Hair follicle dermal papilla cell (primary cell): ENCODE data around the gene ERVH48-1. TPM values are rescaled to one million over a fixed set of nuclear protein-coding genes. Genes with fewer than 3 reads are reported as not detected.

ENCODE experiments used
- small RNA-seq: library from RNA; depleted of rRNA; stranded (forward); fragments of <200 nt; gene quantifications from one replicate; pipeline ENCODE3, GENCODE V24; 2012
- total RNA-seq: library from RNA; depleted of rRNA; stranded (reverse); fragments of >200 nt; gene quantifications from 2 replicates; pipeline ENCODE4 v1.2.3, GENCODE V29; 2012

The ERVH48-1 gene
- total RNA-seq = not detected in 2 replicates

DNA sequence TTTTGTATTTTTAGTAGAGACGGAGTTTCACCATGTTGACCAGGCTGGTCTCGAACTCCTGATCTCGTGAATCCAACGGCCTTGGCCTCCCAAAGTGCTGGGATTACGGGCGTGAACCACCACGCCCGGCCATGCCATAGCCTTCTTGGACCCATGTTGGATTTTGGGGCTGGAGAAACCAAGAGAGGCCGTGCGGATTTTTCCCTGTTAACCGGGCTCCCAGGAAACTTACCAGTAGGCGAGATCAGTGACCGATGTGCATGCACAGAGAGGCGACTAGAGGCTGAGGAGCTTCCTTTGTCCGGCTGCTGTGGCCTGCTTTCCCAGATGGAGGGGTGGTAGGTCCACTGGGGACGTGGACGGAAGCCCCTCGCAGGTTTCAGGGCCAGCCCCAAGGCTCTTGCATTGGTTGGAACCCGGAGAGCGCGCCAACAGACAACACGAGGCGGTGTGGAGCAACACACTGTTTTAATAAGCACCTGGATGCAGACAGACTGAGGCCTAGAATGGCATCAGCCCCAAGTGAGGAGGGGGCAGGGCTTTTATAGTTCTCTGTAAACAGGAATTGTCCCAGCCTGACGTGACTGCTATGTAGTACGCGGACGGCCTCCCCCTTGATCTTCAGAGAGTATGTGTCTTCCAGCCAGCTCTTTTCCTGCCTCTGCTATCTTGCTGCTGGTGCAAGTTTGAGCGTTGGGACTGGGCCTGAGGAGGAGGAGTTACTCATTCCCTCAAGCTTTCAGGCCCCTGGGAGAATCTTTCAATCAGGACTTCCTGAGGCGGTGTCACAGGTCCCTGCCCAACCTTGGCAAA lies at the start of gene ERVH48-1:
ERVH48-1 (minus strand) TSS at position 517 of the 813 bp plus-strand sequence. CDS start 6,624 bp downstream, outside the sequence.

DNA sequence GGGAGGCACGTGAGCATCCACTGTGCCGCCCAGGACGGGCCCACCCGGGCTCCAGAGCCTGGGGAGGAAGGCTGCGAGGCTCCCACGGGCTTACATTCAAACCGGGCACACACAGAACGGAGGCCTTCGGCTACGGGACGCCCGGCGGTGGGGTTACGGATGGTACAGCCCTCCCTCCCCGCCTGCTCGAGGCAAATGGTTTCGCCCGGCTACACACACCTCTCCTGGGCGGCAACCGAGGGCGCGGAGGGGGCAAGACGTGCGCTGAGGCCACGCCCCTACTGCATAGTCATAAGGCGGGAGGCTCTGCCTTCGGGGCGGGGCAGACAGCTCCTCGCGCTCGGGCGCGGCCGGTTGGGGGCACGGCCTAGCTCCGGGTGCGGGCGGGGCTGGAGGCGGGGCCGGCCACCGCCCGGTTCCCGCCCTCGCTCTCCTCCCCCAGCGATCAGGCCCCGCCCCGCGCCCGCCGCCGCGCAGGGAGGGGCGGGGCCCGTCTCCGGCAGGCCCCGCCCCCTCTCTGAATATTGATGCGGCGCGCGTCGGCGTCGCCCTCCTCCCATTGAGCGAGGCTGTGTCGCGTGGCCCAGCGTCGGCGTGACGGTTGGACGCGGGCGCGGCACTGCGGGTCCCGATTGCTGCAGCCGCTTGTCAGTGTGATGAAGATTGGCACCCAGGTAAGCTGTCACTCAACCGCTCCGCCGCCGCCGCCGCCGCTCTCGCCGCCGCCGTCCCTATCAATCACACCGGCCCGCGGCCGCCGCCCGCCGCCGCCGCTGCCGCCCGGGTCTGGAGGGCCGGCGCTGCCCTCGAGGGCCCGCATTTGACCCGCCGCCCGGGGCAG lies 48.8 kb upstream of the ERVH48-1 start, which contains the start of gene PKNOX1:
PKNOX1 (plus strand) TSS at position 572 of the 841 bp plus-strand sequence. CDS start 29,820 bp downstream, outside the sequence.

DNA sequence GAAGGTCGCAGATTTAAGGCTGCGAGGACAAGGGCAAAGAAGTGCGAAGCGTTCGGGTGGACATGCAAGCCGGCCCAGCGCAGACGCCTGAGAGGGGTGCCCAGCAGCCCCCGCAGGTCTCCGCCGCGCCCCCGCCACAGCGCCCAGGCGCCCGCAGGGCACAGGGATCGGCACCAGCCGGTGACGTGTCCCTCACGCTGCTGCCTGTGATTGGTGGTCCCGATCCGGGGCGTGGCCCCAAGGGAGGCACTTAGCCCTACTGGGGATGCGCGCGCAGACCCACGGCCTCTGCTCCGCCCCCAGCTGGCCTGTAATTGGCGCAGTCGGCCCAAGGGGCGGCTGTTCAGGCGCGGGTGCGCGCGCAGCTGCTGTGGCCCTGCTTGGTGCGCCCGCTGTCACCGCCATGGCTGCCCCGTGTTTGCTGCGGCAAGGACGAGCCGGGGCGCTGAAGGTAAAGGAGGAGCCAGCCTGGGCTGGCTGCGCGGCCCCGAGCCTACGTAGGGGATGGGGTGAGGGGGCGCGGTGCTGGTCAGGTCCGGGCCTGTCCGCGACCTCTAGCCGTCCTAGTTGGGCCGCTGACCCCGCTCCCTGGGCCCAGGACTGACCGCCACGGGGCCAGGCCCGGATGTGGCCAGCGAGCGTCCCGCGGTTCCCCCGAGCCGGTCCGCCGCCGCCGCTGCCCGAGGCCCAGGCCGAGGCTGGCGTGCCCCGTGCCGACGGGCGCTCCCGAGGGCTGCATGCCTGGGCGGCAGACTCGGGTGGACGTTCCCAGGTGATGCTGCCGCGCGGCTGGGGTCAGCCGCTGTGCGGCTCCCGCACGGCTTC lies 32.3 kb downstream of the ERVH48-1 start, which contains the start of gene NDUFV3:
NDUFV3 (plus strand) TSS at position 379 of the 825 bp plus-strand sequence; CDS start at position 404, 25 bp downstream.

DNA sequence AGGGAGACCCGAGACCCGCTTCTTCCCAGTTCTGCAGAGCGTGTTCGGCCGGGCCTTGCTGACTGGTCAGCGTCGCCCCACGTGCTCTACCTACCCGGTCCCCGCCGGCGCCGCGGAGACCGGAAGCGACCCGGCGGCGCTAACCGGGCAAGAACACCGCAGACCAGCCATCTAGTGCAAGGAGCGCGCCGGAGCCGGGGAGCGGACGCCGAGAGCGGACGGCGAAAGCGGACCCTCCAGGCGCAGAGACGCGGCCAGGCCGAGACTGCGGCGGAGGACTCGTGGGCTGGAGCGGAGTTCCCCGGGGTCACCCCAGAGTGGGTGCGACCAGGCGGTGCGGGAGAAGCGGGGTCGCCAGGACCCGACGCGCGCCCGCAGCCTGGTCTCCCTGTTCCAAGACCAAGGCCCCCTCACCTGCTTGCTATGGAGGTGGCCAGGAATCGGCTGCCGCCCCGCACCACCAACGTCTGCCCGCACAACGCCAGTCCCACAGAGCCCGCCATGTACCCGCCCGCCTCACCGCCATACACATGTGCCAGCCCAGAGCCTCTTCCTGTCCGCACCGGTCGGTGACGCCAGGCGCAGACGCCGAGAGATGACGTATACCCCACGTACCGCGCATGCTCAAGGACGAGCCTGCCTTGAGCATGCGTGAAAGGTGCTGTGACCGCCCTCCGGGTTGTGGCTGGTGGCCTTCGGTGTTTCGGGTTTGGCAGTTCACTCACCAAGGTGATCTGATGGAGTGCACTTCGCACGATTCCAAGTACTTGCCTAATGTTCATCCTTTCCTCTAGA lies 46.2 kb downstream of the ERVH48-1 start, which contains the start of gene WDR4:
WDR4 (minus strand) TSS at position 547 of the 795 bp plus-strand sequence; CDS start at position 503, 44 bp downstream.

Small RNA genes within 50 kb of the gene (small RNA-seq; reads per million reads assigned to genes)
- gene MIR5692B = not detected

Other genes with a start within 250 kb of the ERVH48-1 start
- 11.2 and 14.8 TPM in 2 replicates for gene WDR4, start 46.1 kb downstream of the ERVH48-1 start, total RNA-seq
- 57.3 and 73.3 TPM in 2 replicates for gene NDUFV3, start 32.3 kb downstream of the ERVH48-1 start, total RNA-seq
- gene PKNOX1, start 48.9 kb upstream of the ERVH48-1 start, total RNA-seq = 18.5 and 19.3 TPM in 2 replicates
- gene CBS, start 150.2 kb upstream of the ERVH48-1 start, total RNA-seq = 46.2 and 119 TPM in 2 replicates
- 27.4 and 28.9 TPM in 2 replicates for gene U2AF1, start 181.9 kb upstream of the ERVH48-1 start, total RNA-seq
- not detected in 2 replicates for gene CRYAA, start 243.4 kb upstream of the ERVH48-1 start, total RNA-seq